Stomach (tissue), 4 donors: Measurements from ENCODE around the gene OBSCN.

Experiments used
- EP300 ChIP-seq: sonication (generic); formaldehyde crosslinking; IDR thresholded peaks from one replicate; pipeline ENCODE4 v1.6.1; 2017; ENCODE audit warnings: antibody characterized with exemption
- POLR2A ChIP-seq, 4 donors: fragments of 450-650 bp; IDR thresholded peaks; one replicate each; pipeline ENCODE4 v1.6.1; 2016; ENCODE audit warnings: antibody characterized with exemption in 4 of 4, control low read depth in 2 of 4, mild to moderate bottlenecking in 1 of 4, moderate library complexity in 1 of 4
- TF ChIP-seq, protein P1 (sequence below), 7 experiments: fragments of 450-650 bp in 4 of 7; fragments of 200-600 bp in 3 of 7; sonication (generic) in 3 of 7; IDR thresholded peaks; one replicate each; pipeline ENCODE4 v1.5.1; 2016 to 2019; ENCODE audit warnings: antibody characterized with exemption in 7 of 7, control low read depth in 2 of 7, mild to moderate bottlenecking in 1 of 7

DNA sequence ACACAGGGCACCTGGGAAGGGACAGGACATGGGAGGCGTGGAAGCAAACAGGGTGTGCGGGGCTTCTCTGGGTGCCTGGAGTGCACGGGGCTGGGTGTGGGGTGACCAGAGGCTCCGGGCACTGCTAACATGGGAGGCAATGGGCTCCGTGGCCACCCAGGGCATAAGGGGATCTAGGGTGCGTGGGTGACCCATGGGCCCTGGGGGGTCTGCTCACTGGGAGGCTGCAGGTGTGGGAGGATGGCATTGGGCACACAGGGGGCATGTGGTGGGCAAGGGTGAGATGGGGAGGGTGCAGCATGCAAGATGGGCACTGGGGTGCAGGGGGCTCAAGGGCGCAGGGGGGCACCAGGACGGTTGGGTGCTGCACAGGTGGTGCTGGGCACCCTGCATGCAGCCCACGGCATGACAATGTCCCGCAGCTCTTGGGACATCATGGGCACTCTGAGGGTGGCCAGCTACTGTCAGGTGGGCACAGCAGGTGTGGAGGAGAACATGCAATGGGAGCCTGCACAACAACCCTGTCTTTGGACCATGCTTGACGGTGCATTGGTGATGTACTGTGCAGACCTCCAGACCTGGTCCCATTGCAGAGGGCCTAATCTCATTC is 183.7 kb downstream of the OBSCN start:
- no peak for TF ChIP-seq POLR2A (IDR thresholded peaks at IDR 0.05)
- TF ChIP-seq, protein P1, sequence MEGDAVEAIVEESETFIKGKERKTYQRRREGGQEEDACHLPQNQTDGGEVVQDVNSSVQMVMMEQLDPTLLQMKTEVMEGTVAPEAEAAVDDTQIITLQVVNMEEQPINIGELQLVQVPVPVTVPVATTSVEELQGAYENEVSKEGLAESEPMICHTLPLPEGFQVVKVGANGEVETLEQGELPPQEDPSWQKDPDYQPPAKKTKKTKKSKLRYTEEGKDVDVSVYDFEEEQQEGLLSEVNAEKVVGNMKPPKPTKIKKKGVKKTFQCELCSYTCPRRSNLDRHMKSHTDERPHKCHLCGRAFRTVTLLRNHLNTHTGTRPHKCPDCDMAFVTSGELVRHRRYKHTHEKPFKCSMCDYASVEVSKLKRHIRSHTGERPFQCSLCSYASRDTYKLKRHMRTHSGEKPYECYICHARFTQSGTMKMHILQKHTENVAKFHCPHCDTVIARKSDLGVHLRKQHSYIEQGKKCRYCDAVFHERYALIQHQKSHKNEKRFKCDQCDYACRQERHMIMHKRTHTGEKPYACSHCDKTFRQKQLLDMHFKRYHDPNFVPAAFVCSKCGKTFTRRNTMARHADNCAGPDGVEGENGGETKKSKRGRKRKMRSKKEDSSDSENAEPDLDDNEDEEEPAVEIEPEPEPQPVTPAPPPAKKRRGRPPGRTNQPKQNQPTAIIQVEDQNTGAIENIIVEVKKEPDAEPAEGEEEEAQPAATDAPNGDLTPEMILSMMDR (IDR thresholded peaks at IDR 0.05), result no peak
- TF ChIP-seq EP300, result no peak
